ENCODE results near the gene FOSB. TPM values are rescaled to one million over a fixed set of nuclear protein-coding genes. Genes with fewer than 3 reads are reported as not detected.

FOSB gene
- total RNA-seq, 2 experiments from 2014 or later, result 3.7 to 5.9 TPM

DNA sequence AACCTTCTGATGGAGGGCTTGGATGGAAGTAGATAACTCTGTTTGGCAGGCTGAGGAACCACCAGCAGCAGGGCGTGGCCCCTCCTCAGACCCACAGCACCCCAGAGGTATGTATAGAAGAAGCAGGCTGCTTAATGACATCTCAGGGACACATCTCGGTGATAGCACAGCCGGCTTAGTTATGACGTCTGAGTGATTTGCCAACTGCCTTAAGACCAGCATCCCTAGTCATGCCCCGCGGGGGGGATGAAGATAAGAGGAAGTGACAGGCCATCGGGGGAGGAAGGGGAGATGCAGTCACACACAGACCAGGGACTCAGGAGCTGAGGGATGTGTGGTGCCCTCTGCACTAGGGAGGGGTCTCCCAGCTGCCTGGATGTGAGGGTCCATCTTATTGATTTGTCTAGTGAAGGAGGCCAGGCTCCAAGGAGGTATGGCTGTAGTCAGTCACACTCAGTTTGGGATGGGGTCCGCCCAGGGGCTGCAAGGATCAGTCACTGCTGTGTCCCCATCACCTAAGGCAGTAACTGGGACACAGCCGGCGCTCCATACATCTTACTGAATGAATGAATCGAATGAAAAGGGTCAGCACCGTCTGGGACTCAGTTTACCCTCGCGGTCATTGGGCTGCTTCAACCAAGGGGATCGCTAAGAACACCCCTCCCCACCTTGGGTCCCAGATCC is 24.9 kb upstream of the FOSB start:
- POLR2A ChIA-PET, result no interaction called here
- H3K27me3 Mint-ChIP-seq, result no peaks in the 10 kb centered on the region

DNA sequence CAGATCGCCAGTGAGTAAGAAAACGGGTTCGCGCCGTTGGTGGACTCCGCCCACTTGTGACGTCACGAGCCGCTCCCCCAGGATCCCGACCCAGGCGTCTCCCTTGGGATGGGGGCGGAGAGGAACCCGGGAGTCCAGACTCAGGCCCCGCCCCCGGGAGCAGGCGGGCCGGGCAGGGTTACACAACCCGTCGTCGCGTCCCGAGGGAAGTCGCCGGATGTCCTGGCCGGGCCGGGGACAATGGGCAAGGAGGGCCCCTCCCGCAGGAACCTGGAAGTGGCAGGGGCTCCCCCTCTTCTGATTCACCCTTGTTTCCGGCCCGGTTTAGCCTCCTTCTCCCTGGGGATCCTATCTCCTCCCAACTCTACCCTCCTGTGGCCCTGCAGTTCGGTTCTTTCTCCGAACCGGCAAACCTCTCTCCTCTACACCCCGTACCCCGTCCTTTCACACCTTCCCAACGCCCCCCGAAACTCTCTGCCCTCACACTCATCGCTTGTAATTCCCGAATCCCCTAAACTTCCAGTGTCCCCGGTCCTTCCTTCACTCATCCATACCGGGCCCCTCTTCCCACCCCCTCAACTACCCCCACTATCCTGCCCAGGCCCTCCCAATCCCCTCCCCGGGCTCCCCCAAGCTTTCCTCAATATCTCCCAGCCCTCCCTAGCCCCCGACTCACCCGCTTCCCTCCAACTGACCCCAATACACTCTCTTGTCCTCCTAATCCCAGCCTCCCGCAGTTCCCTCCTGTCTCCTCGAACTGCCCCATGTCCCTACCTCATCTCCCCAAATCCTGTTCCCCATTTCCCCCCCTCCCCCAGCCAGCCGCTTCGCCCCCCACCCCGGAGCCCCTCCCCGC is 24.1 kb upstream of the FOSB start:
- Mint-ChIP-seq H3K4me1 (ENCODE audit: low read depth) (peaks cover 48% of the 10 kb centered on the region), H3K27me3 (no peaks in the 10 kb centered on the region), H3K9me3 (no peaks in the 10 kb centered on the region), H3K36me3 (peaks cover 4% of the 10 kb centered on the region), H3K4me3 (peak overlapping the region; percentile 80), H3K27ac (peak overlapping the region; percentile 77)
- DNase-seq, result peak; percentile 81
- intact Hi-C loops (cut with micrococcal nuclease), result loop anchor here (1.0 kb wide), 1 partner anchor 26 kb away; no protein-coding TSS in a partner anchor
- CTCF ChIA-PET, result interaction anchor here (1.0 kb wide), 1 partner anchor 35 kb away, joined by 6 read pairs; no protein-coding TSS in a partner anchor
- POLR2A ChIA-PET, result no interaction called here

More for the DNA sequence above, 24.9 kb upstream of the FOSB start:
- H3K4me3 Mint-ChIP-seq, result peak overlapping the region; percentile 80
- peaks cover 41% of the 10 kb centered on the region for H3K4me1 Mint-ChIP-seq (ENCODE audit: low read depth)
- no peaks in the 10 kb centered on the region for H3K36me3 Mint-ChIP-seq
- CTCF ChIA-PET, result interaction anchor here (1.0 kb wide), 1 partner anchor 36 kb away, joined by 6 read pairs; no protein-coding TSS in a partner anchor
- peak; percentile 67 for DNase-seq
- intact Hi-C loops (cut with micrococcal nuclease), result no loop called here
- H3K9me3 Mint-ChIP-seq, result no peaks in the 10 kb centered on the region
- peak overlapping the region; percentile 53 for H3K27ac Mint-ChIP-seq

DNA sequence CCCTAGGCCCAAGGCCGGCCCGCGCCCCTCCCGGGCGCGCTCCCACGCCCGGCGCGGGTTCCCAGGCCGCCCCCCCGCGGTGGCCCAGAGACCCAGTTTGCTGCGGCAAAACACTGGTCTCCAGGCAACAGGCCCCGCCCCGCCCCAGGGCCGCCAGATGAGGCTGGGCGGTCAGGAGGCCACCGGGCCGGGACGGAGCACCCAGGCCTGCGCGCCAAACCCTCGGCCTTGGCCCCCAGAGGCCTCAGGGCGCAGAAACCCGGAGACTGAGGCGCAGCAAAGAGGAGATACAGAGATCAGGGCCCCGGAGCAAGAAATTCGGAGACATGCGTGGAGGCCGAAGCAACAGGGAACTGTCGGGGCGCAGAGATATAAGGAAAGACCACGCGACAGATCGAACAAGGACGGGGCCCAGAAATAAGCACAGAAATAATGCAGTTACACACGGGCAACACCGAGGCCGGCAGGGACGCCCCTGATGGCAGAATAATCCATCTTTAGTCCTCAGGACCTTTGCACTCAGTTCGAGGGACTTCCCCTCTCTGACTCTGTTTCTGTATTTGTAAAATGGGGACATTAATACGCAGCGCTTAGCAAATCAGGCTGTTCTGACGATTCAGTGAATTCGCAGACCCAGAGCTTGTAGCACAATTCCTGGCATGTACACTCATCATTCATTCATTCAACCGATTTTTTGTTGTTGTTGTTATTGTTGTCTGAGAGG is 23.3 kb upstream of the FOSB start:
- Mint-ChIP-seq H3K4me3 (peak overlapping the region; percentile 54), H3K9me3 (no peaks in the 10 kb centered on the region), H3K4me1 (ENCODE audit: low read depth) (peaks cover 54% of the 10 kb centered on the region), H3K27me3 (no peaks in the 10 kb centered on the region), H3K36me3 (peaks cover 4% of the 10 kb centered on the region), H3K27ac (peak overlapping the region; percentile 28)
- intact Hi-C loops (cut with micrococcal nuclease), result loop anchor here (1.0 kb wide), 1 partner anchor 25 kb away; no protein-coding TSS in a partner anchor
- POLR2A ChIA-PET, result interaction anchor here (1.3 kb wide), 1 partner anchor 36 kb away, joined by 3 read pairs; no protein-coding TSS in a partner anchor
- DNase-seq, result peak; percentile 87
- CTCF ChIA-PET, result interaction anchor here (1.4 to 1.9 kb wide), 6 partner anchors 12 to 41 kb away, joined by 4 to 24 read pairs (median 6); partner anchors contain the start of gene FOSB

DNA sequence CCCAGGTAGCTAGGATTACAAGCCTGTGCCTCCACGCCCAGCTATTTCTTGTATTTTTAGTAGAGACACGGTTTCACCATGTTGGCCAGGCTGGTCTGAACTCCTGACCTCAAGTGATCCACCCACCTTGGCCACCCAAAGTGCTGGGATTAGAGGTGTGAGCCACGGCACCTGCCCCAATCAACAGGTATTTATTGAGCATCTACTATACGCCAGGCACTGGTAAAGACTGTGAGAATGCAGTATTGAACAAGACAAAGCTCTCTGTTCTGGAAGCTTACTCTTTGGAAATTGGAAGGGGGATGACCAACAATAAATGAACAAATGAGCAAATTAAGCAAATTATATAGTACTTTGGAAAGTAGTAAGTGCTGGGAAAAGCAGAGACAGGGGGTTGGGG is 22.7 kb upstream of the FOSB start:
- Mint-ChIP-seq H3K4me1 (ENCODE audit: low read depth) (peaks cover 54% of the 10 kb centered on the region), H3K27me3 (no peaks in the 10 kb centered on the region), H3K36me3 (peaks cover 4% of the 10 kb centered on the region), H3K27ac (no peak overlapping the region), H3K9me3 (no peaks in the 10 kb centered on the region), H3K4me3 (peak overlapping the region; percentile 54)
- CTCF ChIA-PET, result interaction anchor here (1.4 to 1.9 kb wide), 6 partner anchors 11 to 40 kb away, joined by 4 to 24 read pairs (median 6); partner anchors contain the start of gene FOSB
- intact Hi-C loops (cut with micrococcal nuclease), result no loop called here
- POLR2A ChIA-PET, result interaction anchor here (0.6 to 1.3 kb wide), 3 partner anchors 34 to 40 kb away, joined by 3 to 5 read pairs (median 4); no protein-coding TSS in a partner anchor
- no peak for DNase-seq

DNA sequence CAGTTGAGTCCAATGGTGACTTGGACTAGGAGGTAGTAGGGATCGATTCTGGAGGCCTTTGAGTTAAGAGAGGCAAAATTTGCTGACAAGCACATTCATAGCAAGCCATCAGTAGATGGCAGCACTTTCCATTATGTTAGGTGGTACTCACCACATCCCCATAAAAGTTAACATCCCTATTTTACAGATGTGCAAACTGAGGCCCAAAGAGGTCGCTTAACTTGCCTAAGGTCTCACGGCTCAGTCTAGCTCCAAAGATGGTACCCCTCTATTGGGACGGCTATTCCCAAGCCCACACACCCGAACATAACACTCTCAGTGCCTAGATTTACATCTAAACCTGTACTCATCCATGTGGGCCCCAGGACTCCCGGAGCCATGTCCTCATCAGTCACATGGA is 21.5 kb upstream of the FOSB start:
- H3K4me3 Mint-ChIP-seq, result no peak overlapping the region
- no peak for DNase-seq
- POLR2A ChIA-PET, result interaction anchor here (1.0 to 1.5 kb wide), 3 partner anchors 23 to 33 kb away, joined by 3 to 5 read pairs (median 3); no protein-coding TSS in a partner anchor
- H3K9me3 Mint-ChIP-seq, result no peaks in the 10 kb centered on the region
- peaks cover 4% of the 10 kb centered on the region for H3K36me3 Mint-ChIP-seq
- intact Hi-C loops (cut with micrococcal nuclease), result no loop called here
- H3K27me3 Mint-ChIP-seq, result no peaks in the 10 kb centered on the region
- peaks cover 53% of the 10 kb centered on the region for H3K4me1 Mint-ChIP-seq (ENCODE audit: low read depth)
- CTCF ChIA-PET, result interaction anchor here (1.4 to 4.4 kb wide), 7 partner anchors 10 to 39 kb away, joined by 4 to 41 read pairs (median 10); partner anchors contain the start of gene FOSB
- no peak overlapping the region for H3K27ac Mint-ChIP-seq

GRCh38 chr19:45446944-45447343 is 20.9 kb upstream of the FOSB start:
- peaks cover 4% of the 10 kb centered on the region for H3K36me3 Mint-ChIP-seq
- H3K27me3 Mint-ChIP-seq, result no peaks in the 10 kb centered on the region
- intact Hi-C loops (cut with micrococcal nuclease), result no loop called here
- peaks cover 2% of the 10 kb centered on the region for H3K9me3 Mint-ChIP-seq
- ChIA-PET CTCF (interaction anchor here (1.7 to 4.4 kb wide), 3 partner anchors 32 to 39 kb away, joined by 5 to 41 read pairs (median 12); no protein-coding TSS in a partner anchor), POLR2A (interaction anchor here (1.3 to 1.5 kb wide), 2 partner anchors 22 to 32 kb away, joined by 3 read pairs; no protein-coding TSS in a partner anchor)
- H3K4me1 Mint-ChIP-seq (ENCODE audit: low read depth), result peaks cover 60% of the 10 kb centered on the region
- no peak overlapping the region for H3K4me3 Mint-ChIP-seq
- H3K27ac Mint-ChIP-seq, result no peak overlapping the region
- DNase-seq, result no peak

DNA sequence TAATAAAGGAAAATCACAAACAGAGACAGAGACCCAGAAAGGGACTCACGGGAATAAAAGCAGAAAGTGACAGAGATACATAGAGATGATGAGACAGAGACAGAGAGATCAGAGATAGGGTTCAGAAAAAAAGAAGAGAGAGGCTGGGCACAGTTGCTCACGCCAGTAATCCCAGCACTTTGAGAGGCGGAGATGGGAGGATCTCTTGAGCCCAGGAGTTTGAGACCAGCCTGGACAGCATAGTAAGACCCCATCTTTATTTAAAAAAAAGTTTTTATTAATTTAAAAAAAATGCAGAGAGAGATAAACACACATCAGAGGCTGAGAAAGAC is 19.4 kb upstream of the FOSB start:
- Mint-ChIP-seq H3K4me1 (ENCODE audit: low read depth) (peaks cover 54% of the 10 kb centered on the region), H3K27ac (peak overlapping the region; percentile 71), H3K9me3 (peaks cover 2% of the 10 kb centered on the region), H3K36me3 (peaks cover 4% of the 10 kb centered on the region), H3K4me3 (peak overlapping the region; percentile 18), H3K27me3 (no peaks in the 10 kb centered on the region)
- ChIA-PET CTCF (interaction anchor here (0.7 to 4.4 kb wide), 4 partner anchors 9 to 37 kb away, joined by 3 to 41 read pairs (median 25); partner anchors contain the start of gene FOSB), POLR2A (interaction anchor here (2.1 kb wide), 1 partner anchor 19 kb away, joined by 11 read pairs; the partner anchor contains the start of gene FOSB)
- intact Hi-C loops (cut with micrococcal nuclease), result no loop called here
- no peak for DNase-seq

- intact Hi-C loops (cut with micrococcal nuclease), result no loop called here
These were observed 18.9 kb upstream of the FOSB start for GRCh38 chr19:45448887-45449299.

GRCh38 chr19:45450012-45450333 is 17.8 kb upstream of the FOSB start:
- Mint-ChIP-seq H3K9me3 (peaks cover 2% of the 10 kb centered on the region), H3K27ac (peak overlapping the region; percentile 93), H3K27me3 (no peaks in the 10 kb centered on the region), H3K4me3 (peak overlapping the region; percentile 95), H3K36me3 (peaks cover 4% of the 10 kb centered on the region), H3K4me1 (ENCODE audit: low read depth) (peaks cover 44% of the 10 kb centered on the region)
- CTCF ChIA-PET, result interaction anchor here (1.0 to 4.4 kb wide), 5 partner anchors 11 to 244 kb away, joined by 3 to 41 read pairs (median 12); no protein-coding TSS in a partner anchor
- intact Hi-C loops (cut with micrococcal nuclease), result loop anchor here (1.0 kb wide), 3 partner anchors 17 to 218 kb away; partner anchors contain the start of genes FOSB and GIPR
- no peak for DNase-seq
- POLR2A ChIA-PET, result interaction anchor here (1.2 to 2.1 kb wide), 4 partner anchors 10 to 29 kb away, joined by 3 to 11 read pairs (median 8); partner anchors contain the start of gene FOSB

More at GRCh38 chr19:45448887-45449299, 18.9 kb upstream of the FOSB start:
- Mint-ChIP-seq H3K27me3 (no peaks in the 10 kb centered on the region), H3K4me3 (peak overlapping the region; percentile 57), H3K36me3 (peaks cover 4% of the 10 kb centered on the region), H3K27ac (peak overlapping the region; percentile 77), H3K9me3 (peaks cover 2% of the 10 kb centered on the region), H3K4me1 (ENCODE audit: low read depth) (peaks cover 51% of the 10 kb centered on the region)
- ChIA-PET POLR2A (interaction anchor here (1.8 to 2.1 kb wide), 2 partner anchors 19 to 21 kb away, joined by 7 to 11 read pairs; partner anchors contain the start of gene FOSB), CTCF (interaction anchor here (1.0 to 4.4 kb wide), 5 partner anchors 10 to 245 kb away, joined by 3 to 41 read pairs (median 12); no protein-coding TSS in a partner anchor)
- no peak for DNase-seq

GRCh38 chr19:45451131-45451849 is 16.5 kb upstream of the FOSB start:
- peak overlapping the region; percentile 72 for H3K4me3 Mint-ChIP-seq
- H3K4me1 Mint-ChIP-seq (ENCODE audit: low read depth), result peaks cover 49% of the 10 kb centered on the region
- peaks cover 4% of the 10 kb centered on the region for H3K36me3 Mint-ChIP-seq
- H3K27me3 Mint-ChIP-seq, result no peaks in the 10 kb centered on the region
- ChIA-PET POLR2A (interaction anchor here (0.6 to 2.1 kb wide), 5 partner anchors 16 to 181 kb away, joined by 3 to 18 read pairs (median 3); partner anchors contain the start of gene FOSB), CTCF (interaction anchor here (0.6 to 2.0 kb wide), 4 partner anchors 11 to 34 kb away, joined by 3 to 11 read pairs (median 4); no protein-coding TSS in a partner anchor)
- peaks cover 2% of the 10 kb centered on the region for H3K9me3 Mint-ChIP-seq
- intact Hi-C loops (cut with micrococcal nuclease), result no loop called here
- DNase-seq, result peak; percentile 67
- H3K27ac Mint-ChIP-seq, result peak overlapping the region; percentile 70

All from activated CD4-positive, alpha-beta memory T cell treated with anti-CD3 and anti-CD28 coated beads for 36 hours (primary cell).